ENCODE data around the gene LYPD4.

Gene LYPD4

GRCh38 chr19:41808663-41809566 lies 35.6 kb downstream of the LYPD4 start:
- H3K27me3 ChIP-seq (ENCODE audit: control insufficient read depth, insufficient read depth, low read length), result no peaks in the 10 kb centered on the region
- H3K9me3 ChIP-seq (ENCODE audit: control insufficient read depth, insufficient read depth, low read length), result no peaks in the 10 kb centered on the region
- H3K9ac ChIP-seq (ENCODE audit: low read depth, low read length), result no peak overlapping the region
- H3K4me3 ChIP-seq (ENCODE audit: low read depth, low read length), result no peak overlapping the region
- H3K36me3 ChIP-seq (ENCODE audit: control insufficient read depth, insufficient read depth, low read length), result no peaks in the 10 kb centered on the region
- no peaks in the 10 kb centered on the region for H3K4me1 ChIP-seq (ENCODE audit: control insufficient read depth, insufficient read depth, low read length)

GRCh38 chr19:41807176-41807575 lies 37.3 kb downstream of the LYPD4 start:
- no peaks in the 10 kb centered on the region for H3K9me3 ChIP-seq (ENCODE audit: control insufficient read depth, insufficient read depth, low read length)
- H3K36me3 ChIP-seq (ENCODE audit: control insufficient read depth, insufficient read depth, low read length), result no peaks in the 10 kb centered on the region
- no peaks in the 10 kb centered on the region for H3K4me1 ChIP-seq (ENCODE audit: control insufficient read depth, insufficient read depth, low read length)
- H3K9ac ChIP-seq (ENCODE audit: low read depth, low read length), result no peak overlapping the region
- no peak overlapping the region for H3K4me3 ChIP-seq (ENCODE audit: low read depth, low read length)
- H3K27me3 ChIP-seq (ENCODE audit: control insufficient read depth, insufficient read depth, low read length), result no peaks in the 10 kb centered on the region

- no peaks in the 10 kb centered on the region for H3K27me3 ChIP-seq (ENCODE audit: control insufficient read depth, insufficient read depth, low read length)
- H3K9me3 ChIP-seq (ENCODE audit: control insufficient read depth, insufficient read depth, low read length), result no peaks in the 10 kb centered on the region
- no peaks in the 10 kb centered on the region for H3K36me3 ChIP-seq (ENCODE audit: control insufficient read depth, insufficient read depth, low read length)
- H3K9ac ChIP-seq (ENCODE audit: low read depth, low read length), result no peak overlapping the region
- H3K4me3 ChIP-seq (ENCODE audit: low read depth, low read length), result no peak overlapping the region
- H3K4me1 ChIP-seq (ENCODE audit: control insufficient read depth, insufficient read depth, low read length), result no peaks in the 10 kb centered on the region
Observed at GRCh38 chr19:41804336-41804735, 40.1 kb downstream of the LYPD4 start.

GRCh38 chr19:41802770-41803169 lies 41.7 kb downstream of the LYPD4 start:
- Histone ChIP-seq H3K27me3 (ENCODE audit: control insufficient read depth, insufficient read depth, low read length) (no peaks in the 10 kb centered on the region), H3K9ac (ENCODE audit: low read depth, low read length) (no peak overlapping the region), H3K4me1 (ENCODE audit: control insufficient read depth, insufficient read depth, low read length) (no peaks in the 10 kb centered on the region), H3K36me3 (ENCODE audit: control insufficient read depth, insufficient read depth, low read length) (no peaks in the 10 kb centered on the region), H3K9me3 (ENCODE audit: control insufficient read depth, insufficient read depth, low read length) (no peaks in the 10 kb centered on the region), H3K4me3 (ENCODE audit: low read depth, low read length) (no peak overlapping the region)

GRCh38 chr19:41801792-41802211 lies 42.7 kb downstream of the LYPD4 start:
- no peaks in the 10 kb centered on the region for H3K9me3 ChIP-seq (ENCODE audit: control insufficient read depth, insufficient read depth, low read length)
- H3K4me1 ChIP-seq (ENCODE audit: control insufficient read depth, insufficient read depth, low read length), result no peaks in the 10 kb centered on the region
- H3K27me3 ChIP-seq (ENCODE audit: control insufficient read depth, insufficient read depth, low read length), result no peaks in the 10 kb centered on the region
- H3K4me3 ChIP-seq (ENCODE audit: low read depth, low read length), result no peak overlapping the region
- no peaks in the 10 kb centered on the region for H3K36me3 ChIP-seq (ENCODE audit: control insufficient read depth, insufficient read depth, low read length)
- no peak overlapping the region for H3K9ac ChIP-seq (ENCODE audit: low read depth, low read length)

GRCh38 chr19:41801031-41801430 lies 43.5 kb downstream of the LYPD4 start:
- H3K4me1 ChIP-seq (ENCODE audit: control insufficient read depth, insufficient read depth, low read length), result no peaks in the 10 kb centered on the region
- no peaks in the 10 kb centered on the region for H3K9me3 ChIP-seq (ENCODE audit: control insufficient read depth, insufficient read depth, low read length)
- no peaks in the 10 kb centered on the region for H3K27me3 ChIP-seq (ENCODE audit: control insufficient read depth, insufficient read depth, low read length)
- H3K36me3 ChIP-seq (ENCODE audit: control insufficient read depth, insufficient read depth, low read length), result no peaks in the 10 kb centered on the region
- H3K9ac ChIP-seq (ENCODE audit: low read depth, low read length), result no peak overlapping the region
- H3K4me3 ChIP-seq (ENCODE audit: low read depth, low read length), result no peak overlapping the region

GRCh38 chr19:41799444-41800000 lies 45.0 kb downstream of the LYPD4 start:
- no peak overlapping the region for H3K9ac ChIP-seq (ENCODE audit: low read depth, low read length)
- no peaks in the 10 kb centered on the region for H3K4me1 ChIP-seq (ENCODE audit: control insufficient read depth, insufficient read depth, low read length)
- no peaks in the 10 kb centered on the region for H3K9me3 ChIP-seq (ENCODE audit: control insufficient read depth, insufficient read depth, low read length)
- no peaks in the 10 kb centered on the region for H3K27me3 ChIP-seq (ENCODE audit: control insufficient read depth, insufficient read depth, low read length)
- H3K4me3 ChIP-seq (ENCODE audit: low read depth, low read length), result no peak overlapping the region
- no peaks in the 10 kb centered on the region for H3K36me3 ChIP-seq (ENCODE audit: control insufficient read depth, insufficient read depth, low read length)

GRCh38 chr19:41796901-41797300 lies 47.6 kb downstream of the LYPD4 start:
- Histone ChIP-seq H3K4me1 (ENCODE audit: control insufficient read depth, insufficient read depth, low read length) (peaks cover 2% of the 10 kb centered on the region), H3K27me3 (ENCODE audit: control insufficient read depth, insufficient read depth, low read length) (peaks cover 4% of the 10 kb centered on the region), H3K9ac (ENCODE audit: low read depth, low read length) (no peak overlapping the region), H3K9me3 (ENCODE audit: control insufficient read depth, insufficient read depth, low read length) (no peaks in the 10 kb centered on the region), H3K36me3 (ENCODE audit: control insufficient read depth, insufficient read depth, low read length) (no peaks in the 10 kb centered on the region), H3K4me3 (ENCODE audit: low read depth, low read length) (no peak overlapping the region)

- Histone ChIP-seq H3K4me3 (ENCODE audit: low read depth, low read length) (no peak within 1 kb of the TSS), H3K4me1 (ENCODE audit: control insufficient read depth, insufficient read depth, low read length) (peaks cover 2% of the 10 kb centered on the region), H3K9ac (ENCODE audit: low read depth, low read length) (no peak within 1 kb of the TSS), H3K9me3 (ENCODE audit: control insufficient read depth, insufficient read depth, low read length) (no peaks in the 10 kb centered on the region), H3K27me3 (ENCODE audit: control insufficient read depth, insufficient read depth, low read length) (peaks cover 4% of the 10 kb centered on the region), H3K36me3 (ENCODE audit: control insufficient read depth, insufficient read depth, low read length) (no peaks in the 10 kb centered on the region)
Observed at GRCh38 chr19:41796362-41796761, 48.1 kb downstream of the LYPD4 start, which contains the start of gene CEACAM3. Gene CEACAM3 (plus strand): TSS chr19:41796587. CDS start chr19:41796678, 91 bp downstream.

- Histone ChIP-seq H3K36me3 (ENCODE audit: control insufficient read depth, insufficient read depth, low read length) (no peaks in the 10 kb centered on the region), H3K4me3 (ENCODE audit: low read depth, low read length) (no peak overlapping the region), H3K9ac (ENCODE audit: low read depth, low read length) (no peak overlapping the region), H3K27me3 (ENCODE audit: control insufficient read depth, insufficient read depth, low read length) (peaks cover 4% of the 10 kb centered on the region), H3K4me1 (ENCODE audit: control insufficient read depth, insufficient read depth, low read length) (peaks cover 2% of the 10 kb centered on the region), H3K9me3 (ENCODE audit: control insufficient read depth, insufficient read depth, low read length) (no peaks in the 10 kb centered on the region)
Observed at GRCh38 chr19:41795031-41795461, 49.4 kb downstream of the LYPD4 start.

- no peak overlapping the region for H3K9ac ChIP-seq (ENCODE audit: low read depth, low read length)
- H3K4me1 ChIP-seq (ENCODE audit: control insufficient read depth, insufficient read depth, low read length), result peaks cover 2% of the 10 kb centered on the region
- H3K27me3 ChIP-seq (ENCODE audit: control insufficient read depth, insufficient read depth, low read length), result peaks cover 4% of the 10 kb centered on the region
- no peaks in the 10 kb centered on the region for H3K36me3 ChIP-seq (ENCODE audit: control insufficient read depth, insufficient read depth, low read length)
- H3K9me3 ChIP-seq (ENCODE audit: control insufficient read depth, insufficient read depth, low read length), result no peaks in the 10 kb centered on the region
- no peak overlapping the region for H3K4me3 ChIP-seq (ENCODE audit: low read depth, low read length)
Observed at GRCh38 chr19:41793414-41793727, 51.1 kb downstream of the LYPD4 start.

Measured in iPS-15b (cell line).